EL (cell line): ENCODE measurements around the gene SYNGR3.

Experiments
- DNase-seq: peaks from one replicate; pipeline ENCODE4 v3.0.0-alpha.2; 2016

Gene SYNGR3

DNA sequence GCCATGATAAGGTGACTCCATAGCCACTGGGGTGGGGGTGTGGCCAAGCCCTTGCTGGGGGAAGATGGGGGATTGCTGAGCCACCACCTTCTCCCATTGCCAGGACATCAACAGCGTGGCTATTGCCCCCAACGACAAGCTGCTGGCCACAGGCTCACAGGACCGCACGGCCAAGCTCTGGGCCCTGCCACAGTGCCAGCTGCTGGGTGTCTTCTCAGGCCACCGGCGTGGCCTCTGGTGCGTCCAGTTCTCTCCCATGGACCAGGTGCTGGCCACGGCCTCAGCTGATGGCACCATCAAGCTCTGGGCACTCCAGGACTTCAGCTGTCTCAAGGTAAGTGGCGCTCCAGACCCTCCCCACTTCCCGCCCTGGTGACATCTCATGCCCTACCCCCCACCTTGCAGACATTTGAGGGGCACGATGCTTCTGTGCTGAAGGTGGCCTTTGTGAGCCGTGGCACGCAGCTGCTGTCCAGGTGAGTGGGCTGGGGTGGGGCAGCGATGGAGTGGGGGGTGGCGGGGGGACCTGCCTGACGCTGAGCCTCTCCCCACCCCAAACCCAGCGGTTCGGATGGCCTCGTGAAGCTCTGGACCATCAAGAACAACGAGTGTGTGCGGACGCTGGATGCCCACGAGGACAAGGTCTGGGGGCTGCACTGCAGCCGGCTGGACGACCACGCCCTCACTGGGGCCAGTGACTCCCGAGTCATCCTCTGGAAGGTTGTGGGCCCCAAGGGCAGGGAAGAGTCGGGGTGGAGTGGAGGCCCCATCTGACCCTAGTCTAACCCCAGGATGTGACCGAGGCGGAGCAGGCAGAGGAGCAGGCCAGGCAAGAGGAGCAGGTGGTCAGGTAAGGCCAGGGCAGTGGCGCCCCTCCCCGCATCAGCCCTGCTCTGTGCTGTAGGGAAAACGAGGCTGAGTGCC lies 12.6 kb upstream of the SYNGR3 start:
- DNase-seq: no peak

DNA sequence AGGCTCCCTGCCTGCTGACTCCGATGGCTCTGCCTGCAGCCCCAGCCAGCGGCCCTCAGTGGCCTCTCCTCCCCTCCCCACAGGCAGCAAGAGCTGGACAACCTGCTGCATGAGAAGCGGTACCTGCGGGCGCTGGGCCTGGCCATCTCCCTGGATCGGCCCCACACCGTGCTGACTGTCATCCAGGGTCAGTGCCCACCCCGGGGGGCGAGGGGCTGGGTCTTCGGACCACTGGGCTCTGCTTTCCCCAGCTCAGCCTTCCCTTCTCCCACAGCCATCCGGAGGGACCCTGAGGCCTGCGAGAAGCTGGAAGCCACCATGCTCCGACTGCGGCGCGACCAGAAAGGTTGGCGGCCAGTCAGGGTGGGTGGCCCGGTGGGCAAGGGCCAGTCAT lies 11.9 kb upstream of the SYNGR3 start:
- DNase-seq: no peak

GRCh38 chr16:1978476-1979120 lies 11.2 kb upstream of the SYNGR3 start:
- no peak for DNase-seq

DNA sequence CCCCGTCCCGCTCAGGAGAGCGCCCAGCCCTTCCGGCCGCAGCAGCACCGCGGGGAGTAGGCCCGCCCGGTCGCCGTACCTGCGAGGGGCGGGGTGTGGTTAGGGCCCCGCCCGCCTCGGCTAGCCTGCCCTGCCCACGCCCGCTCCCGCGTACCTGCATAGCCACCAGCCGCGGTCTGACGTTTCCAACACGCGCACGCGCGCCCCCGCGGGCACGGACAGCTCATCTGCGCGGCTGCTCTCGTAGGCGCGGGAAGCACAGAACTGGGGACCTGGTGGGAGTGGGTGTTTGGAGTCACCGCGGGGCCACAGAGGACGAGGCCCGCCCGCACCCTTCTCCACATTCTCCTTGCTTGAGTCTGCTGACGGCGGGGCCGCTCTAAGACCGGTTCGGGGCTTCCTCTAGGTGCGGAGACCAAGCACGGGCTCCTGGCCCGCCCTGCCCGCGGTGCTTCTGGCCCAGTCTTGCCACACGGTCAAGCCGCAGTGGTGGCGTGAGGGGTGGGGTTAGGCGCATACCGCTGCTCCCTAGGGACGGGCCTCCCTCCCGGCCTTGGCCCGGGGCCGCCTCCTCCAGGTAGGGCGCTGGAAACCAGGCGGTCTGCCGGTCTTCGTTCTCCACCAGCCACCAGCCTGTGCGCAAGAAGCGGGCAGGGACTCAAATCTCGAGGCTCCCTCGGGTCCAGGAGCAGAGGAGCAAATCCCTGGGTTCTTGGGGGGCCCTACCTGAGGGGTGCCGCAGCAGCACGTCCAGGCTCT lies 10.3 kb upstream of the SYNGR3 start:
- DNase-seq: no peak

DNA sequence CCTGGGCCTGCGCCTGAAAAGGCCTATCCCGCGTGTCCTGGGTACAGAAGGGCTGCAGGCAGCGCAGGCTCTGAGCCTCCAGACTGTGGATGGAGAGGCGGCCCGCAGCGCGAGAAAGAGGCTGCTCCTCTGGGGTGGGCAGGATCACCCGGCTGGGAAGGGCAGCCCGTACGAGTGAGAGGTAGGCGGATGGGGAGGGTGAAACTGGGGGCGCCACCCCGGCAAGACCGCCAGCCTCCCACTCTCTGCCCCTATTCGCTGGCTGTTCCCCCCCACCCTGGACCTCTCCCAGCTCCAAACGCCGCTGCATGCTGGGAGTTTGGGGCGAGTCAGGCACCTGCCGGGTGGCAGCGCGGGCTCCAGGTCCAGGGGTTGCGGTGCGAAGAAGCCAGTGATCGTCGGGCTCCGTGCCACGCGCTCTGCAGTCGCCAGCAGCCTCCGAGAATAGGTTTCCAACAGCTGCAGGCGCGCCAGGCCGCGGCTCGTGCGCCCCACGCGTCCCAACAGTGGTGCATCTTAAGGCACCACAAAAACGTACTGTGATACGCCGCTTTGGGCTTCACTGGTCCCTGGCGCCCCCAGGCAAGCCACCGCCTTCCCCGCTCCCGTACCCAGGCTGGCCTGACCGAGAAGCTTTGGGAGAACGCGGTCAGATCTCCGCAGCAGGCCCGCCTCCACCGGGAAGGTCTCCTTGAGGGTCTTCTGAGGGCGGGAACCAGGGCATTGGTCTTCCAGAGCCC lies 9.6 kb upstream of the SYNGR3 start:
- no peak for DNase-seq

DNA sequence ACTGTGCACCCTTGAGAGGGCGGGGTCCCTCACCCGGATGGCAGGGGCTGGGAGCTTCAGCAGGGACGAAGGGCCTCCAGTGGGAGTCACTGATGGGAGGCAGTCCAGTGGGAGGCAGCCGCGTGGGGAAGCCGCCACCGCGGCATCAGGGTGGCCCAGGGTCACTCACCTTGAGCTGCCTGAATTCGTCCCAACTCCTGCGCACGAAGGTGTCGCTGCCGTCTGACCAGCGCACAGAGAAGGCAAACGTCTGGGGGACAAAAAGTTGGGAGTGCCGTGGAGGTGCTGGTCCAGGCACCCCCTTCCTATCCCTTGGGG lies 9.0 kb upstream of the SYNGR3 start:
- no peak for DNase-seq

- DNase-seq: no peak
These were observed 8.4 kb upstream of the SYNGR3 start, which contains the start of gene NOXO1 for GRCh38 chr16:1981398-1981836. Gene NOXO1, minus strand, starts transcription at chr16:1981469. Its CDS starts 290 bp downstream, at chr16:1981179.

DNA sequence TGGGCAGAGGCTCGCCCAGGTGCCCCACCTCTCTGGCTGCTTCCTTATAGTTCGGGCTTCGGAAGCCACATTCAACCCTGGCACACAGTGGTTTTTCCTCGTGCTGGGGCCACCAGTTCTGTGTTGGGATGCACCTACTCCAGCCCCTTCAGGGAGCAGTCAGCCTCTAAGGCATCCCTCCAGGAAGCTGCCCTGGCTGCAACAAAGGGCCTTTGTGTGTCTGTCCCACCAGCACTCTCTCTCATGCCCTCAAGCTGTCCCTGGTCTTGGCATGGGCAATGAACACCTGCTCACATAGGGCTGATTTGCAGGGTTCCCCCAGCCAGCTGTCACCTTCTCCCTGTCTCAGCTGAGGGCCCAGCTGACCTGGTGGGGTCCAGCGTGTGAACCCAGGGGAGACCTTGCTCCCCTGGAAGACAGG lies 7.7 kb upstream of the SYNGR3 start:
- DNase-seq: no peak

DNA sequence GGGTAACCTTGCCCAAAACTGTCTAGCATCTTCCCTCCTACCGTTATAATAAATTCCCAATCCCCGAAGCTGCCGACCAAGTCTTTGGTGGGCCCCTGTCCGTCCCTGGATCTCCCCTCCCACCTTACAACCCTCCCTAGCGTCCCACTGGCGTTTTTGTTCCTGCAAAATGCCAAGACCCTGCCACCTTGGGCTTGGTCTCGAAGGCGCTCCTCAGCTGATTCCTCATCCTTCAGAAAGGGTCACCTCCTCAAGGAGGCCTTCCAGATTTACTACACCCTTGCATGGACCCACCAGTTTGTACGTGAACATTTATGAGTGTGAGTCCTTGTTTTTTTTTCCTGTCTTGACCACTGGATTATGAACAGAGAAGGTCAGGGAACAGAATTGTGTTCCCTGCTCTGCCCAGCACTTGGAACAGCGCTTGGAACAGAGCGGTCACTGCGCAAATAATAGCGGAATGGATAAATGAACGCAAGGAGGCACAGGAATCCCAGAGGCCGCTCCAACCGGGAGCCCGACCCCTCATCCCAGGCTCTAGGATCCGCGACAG lies 6.7 kb upstream of the SYNGR3 start:
- DNase-seq: no peak

GRCh38 chr16:1983544-1984346 lies 6.0 kb upstream of the SYNGR3 start, which contains the start of gene GFER:
Gene GFER, plus strand, starts transcription at chr16:1984193. Its CDS starts 26 bp downstream, at chr16:1984219.
- peak; percentile 92 for DNase-seq

GRCh38 chr16:1984347-1985225 lies 5.2 kb upstream of the SYNGR3 start:
- peak; percentile 37 for DNase-seq

DNA sequence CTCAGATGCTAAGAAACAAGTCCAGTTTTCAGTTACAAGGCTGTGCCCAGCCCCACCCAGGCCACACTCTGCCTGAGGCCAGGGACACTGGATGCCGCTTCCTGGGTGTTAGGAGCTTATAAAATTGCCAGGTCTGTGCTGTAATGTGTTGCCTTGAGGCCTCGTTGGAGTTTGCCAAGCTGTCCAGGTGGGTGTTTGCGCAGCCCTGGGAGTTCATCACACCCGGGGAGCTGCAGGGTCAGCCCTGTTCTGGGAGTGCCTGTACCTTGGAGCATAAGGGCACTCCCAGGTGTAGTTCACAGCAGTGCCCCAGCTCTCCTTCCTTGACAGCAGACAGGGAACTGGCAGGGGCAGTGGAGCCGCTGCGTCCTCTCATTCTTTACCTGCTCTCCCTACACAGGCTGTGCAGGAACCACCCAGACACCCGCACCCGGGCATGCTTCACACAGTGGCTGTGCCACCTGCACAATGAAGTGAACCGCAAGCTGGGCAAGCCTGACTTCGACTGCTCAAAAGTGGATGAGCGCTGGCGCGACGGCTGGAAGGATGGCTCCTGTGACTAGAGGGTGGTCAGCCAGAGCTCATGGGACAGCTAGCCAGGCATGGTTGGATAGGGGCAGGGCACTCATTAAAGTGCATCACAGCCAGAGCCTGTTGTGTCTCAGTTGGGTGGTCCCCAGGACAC lies 4.2 kb upstream of the SYNGR3 start:
- DNase-seq: no peak

DNA sequence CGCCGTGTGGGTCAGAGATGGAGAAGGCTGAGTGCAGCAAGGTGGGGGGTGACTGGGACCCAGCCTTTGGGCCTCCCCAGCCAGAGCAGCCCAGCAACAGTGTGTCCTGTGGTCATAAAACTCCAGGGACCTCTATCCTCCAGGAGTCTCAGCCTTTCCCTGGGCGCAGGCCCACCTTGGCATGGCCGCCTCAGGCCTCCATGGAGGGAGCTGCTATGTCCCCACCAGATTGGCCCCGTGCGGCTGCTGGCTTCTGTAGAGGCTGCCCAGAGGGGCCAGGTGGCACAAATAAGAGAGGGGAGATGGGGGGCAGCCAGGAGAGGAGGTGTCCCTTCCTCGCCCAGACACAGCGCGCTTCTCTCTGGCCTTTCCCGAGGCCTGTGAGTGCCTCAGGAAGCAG lies 2.6 kb upstream of the SYNGR3 start:
- no peak for DNase-seq

GRCh38 chr16:1990101-1990350 lies 256 bp downstream of the SYNGR3 start:
- DNase-seq: no peak

DNA sequence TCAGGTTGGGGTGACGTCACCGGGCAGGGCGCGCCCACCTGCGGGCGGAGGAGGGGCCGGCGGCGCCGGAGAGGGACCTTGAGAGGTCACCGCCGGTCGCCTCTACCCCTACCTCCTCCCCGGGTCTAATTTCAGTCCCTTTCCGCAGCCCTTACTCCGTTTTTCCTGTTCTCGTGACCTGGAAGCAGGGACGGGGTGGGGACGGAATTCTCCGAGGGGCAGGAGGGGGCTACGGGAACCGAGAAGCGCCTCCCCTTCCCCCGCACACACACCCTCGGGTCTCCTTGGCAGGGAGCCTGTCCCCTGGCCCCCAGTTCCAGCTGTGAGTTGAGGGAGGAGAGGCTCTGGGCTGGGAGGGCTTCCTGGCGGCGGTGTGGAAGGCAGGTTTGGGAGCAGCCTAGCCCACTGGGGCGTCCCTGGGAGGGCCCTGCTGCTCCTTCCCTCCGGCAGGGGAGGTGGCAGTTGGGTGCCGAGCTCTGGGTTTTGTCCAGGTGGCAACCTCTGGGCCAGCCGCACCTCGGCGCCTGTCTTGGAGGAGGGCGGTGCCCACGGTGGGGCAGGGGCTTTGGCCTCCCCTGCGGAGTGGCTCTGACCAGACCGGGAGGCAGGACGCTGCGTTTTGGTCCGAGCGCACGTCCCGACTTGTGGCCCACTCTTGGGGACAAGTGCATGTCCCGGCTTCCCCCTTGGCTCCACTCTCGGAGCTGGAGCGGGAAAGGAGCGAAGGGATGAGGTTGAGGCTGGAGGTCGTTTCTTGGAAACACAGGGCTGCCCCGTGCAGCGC lies 773 bp downstream of the SYNGR3 start:
- DNase-seq: no peak

- DNase-seq: no peak
These were observed 1.4 kb downstream of the SYNGR3 start for GRCh38 chr16:1991135-1991551.

DNA sequence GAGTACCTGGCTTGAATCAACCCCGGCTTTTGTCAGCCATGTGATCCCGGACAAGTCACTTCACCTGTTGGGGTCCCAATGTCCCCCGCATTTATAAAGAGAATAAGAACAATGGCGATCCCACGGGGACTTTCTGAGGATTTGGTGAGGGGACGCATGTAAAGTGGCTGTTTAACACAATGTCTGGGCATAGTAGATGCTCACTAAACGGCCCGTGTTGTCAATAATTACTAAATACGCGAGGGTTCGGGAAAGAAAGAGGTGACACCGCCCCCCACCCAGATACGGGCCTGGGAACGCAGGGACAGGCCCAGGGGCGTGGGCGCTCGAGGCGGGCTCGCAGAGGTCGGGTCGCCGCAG lies 1.8 kb downstream of the SYNGR3 start:
- DNase-seq: no peak

- peak; percentile 79 for DNase-seq
These were observed 2.4 kb downstream of the SYNGR3 start for GRCh38 chr16:1991948-1992703.
